ENCODE measurements around the gene TMTC1.
A peak's percentile ranks its signal among the peaks of the same experiment; 100 is the strongest.
"Not testable (repeated sequence)": the region's sequence is repeated elsewhere in the genome, so short reads cannot be mapped to it uniquely, and the experiment has no call there.

Gene TMTC1

DNA sequence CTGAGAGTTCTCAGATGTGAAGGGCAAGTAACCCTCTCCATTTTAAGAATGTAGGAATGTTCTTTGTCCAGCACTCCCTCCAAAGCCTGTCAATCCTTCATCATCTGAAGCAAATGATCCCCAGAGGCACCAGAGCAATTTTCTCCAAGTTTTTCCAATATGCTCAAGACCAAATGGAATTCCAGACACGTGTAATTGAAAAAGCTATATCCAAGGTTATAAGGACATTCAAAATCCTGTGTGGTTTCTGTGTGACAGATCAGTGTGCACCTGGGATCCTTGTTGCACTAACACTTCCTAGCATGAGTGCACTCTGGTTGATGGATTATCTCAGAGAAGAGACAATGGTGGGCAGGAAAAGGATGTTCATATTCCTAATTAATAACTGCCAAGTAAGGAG is 220.7 kb downstream of the TMTC1 start:
- no peak for DNase-seq

DNA sequence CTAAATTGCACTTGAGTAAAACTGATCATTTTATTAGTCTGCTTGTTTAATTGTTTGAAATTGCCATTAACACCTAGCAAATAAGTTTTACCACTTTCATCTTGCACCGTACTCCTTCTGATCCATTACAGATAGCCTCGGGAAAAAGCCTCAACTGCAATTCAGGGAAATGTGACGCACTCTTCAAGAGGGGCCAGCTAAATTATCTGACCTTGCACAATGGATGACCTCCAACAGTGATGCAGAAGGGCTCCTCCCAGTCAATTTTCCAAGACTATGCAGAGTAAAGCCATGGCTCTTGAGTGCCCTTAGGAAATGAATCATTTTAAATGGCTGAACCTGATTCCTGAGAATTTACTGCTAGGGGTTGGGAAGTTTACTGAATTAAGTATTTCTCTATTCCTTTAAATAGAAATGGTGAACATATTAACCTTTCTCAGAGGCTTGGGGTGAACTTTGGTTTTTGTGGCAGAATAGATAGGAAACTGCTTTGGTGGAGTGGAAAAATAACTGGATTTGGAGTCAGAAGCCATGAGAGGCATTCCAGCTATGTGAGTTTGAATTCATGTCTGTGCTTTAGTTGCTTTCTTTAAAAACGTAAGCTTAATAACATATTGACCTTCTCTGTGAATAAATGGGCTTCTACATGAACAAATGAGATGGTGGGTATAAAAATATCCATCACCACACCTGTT is 221.5 kb downstream of the TMTC1 start:
- DNase-seq, result no peak

GRCh38 chr12:29561664-29562071 is 222.1 kb downstream of the TMTC1 start:
- DNase-seq, result no peak

- no peak for DNase-seq
Measured at GRCh38 chr12:29559198-29559597, 224.5 kb downstream of the TMTC1 start.

- DNase-seq, result no peak
Measured at GRCh38 chr12:29556363-29556762, 227.4 kb downstream of the TMTC1 start.

GRCh38 chr12:29555451-29555850 is 228.3 kb downstream of the TMTC1 start:
- not testable (repeated sequence) for DNase-seq

GRCh38 chr12:29552994-29553748 is 230.6 kb downstream of the TMTC1 start:
- DNase-seq, result no peak

GRCh38 chr12:29552324-29552927 is 231.3 kb downstream of the TMTC1 start:
- DNase-seq, result peak; percentile 32

GRCh38 chr12:29551812-29552211 is 231.9 kb downstream of the TMTC1 start:
- no peak for DNase-seq

DNA sequence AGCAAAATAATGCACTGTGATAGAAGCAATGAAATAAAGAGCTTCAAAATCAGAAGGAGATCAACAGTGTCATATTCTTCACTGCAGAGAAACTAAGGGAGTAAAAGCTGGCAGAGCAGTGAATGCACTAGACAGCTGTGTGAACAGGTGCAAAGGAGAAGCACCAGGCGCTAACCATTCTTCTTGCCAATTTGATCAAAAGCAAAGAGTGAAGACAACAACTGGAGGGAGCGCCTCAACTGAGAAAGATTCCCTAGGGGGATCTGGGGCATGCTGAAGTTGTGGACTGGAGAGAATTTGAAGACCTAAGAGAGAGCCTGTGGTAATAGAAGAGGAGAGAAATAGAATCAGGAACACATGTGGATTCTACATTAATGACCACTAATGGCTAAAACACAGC is 235.9 kb downstream of the TMTC1 start:
- DNase-seq, result no peak

GRCh38 chr12:29547151-29547632 is 236.6 kb downstream of the TMTC1 start:
- DNase-seq, result no peak

DNA sequence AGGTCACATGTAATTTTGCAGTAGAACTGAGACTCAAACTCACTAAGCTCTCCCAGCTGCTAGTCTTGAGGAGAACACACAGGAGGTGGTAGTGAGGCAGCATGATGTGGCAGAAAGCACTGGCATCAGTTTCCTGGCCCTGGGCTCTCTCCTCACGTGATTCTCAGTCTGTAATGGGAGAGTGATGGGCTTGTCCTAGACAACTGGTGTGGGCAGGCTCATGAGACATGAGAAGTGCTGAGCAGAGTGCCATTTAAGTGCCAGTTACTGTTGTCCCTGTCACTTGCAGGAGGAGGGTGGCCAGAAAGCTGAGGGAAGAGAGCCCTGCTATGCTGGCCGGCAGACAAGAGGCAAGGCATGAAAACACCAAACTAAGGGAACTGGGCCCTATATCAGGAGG is 237.7 kb downstream of the TMTC1 start:
- DNase-seq, result no peak

- no peak for DNase-seq
Measured at GRCh38 chr12:29545102-29545467, 238.7 kb downstream of the TMTC1 start.

GRCh38 chr12:29544428-29545101 is 239.2 kb downstream of the TMTC1 start:
- DNase-seq, result no peak

- no peak for DNase-seq
Measured at GRCh38 chr12:29543036-29543435, 240.7 kb downstream of the TMTC1 start.

GRCh38 chr12:29537298-29537697 is 246.4 kb downstream of the TMTC1 start:
- DNase-seq, result no peak

DNA sequence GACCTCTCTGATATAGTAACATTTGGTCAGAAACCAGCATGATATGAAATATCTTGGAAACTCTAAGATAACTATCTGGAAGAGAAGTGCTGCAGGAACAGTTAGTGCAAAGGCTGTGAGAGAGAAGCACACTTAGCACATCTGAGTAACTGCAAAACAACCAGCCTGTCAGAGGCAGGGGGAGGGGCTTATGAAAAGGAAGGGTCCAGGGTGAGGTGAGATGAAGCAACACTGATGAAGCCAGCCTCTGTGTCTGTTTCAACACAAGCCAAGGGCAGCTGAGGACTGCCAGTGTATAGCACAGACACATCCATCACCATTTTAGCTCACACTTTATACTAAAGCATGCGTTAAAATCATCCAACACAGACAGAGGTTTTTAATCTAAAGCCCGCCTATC is 248.8 kb downstream of the TMTC1 start:
- DNase-seq, result no peak

DNA sequence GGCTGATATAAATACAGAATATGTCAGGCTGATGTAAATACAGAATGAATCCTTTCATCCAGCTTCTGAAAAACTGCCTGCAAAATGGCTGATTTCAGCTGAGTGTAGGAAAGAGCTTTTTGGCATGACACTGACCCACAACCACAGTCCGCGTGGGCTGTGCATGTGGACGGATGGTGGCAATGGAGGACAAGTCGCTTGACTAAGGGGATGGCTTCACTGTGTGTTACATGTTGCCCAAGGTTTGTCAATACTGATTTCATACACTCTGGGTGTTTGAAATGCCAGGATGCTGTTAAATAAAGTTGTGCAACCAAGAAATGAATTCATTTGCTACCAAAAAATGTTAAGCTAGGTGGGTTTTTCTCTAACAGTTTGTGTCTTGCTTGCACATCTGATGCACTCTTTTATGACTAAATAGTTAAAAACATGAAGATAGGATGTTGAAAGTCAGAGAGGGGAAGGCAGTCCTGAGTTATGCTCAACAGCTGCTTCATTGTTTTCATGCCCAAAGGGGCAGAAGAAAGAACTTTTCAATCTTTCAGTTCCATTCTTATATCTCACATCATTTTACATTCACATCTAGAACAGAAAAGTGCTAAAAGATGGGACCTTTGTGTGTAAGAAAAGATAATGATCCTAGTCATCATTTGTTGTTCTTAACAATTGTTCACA is 249.8 kb downstream of the TMTC1 start:
- no peak for DNase-seq

DNA sequence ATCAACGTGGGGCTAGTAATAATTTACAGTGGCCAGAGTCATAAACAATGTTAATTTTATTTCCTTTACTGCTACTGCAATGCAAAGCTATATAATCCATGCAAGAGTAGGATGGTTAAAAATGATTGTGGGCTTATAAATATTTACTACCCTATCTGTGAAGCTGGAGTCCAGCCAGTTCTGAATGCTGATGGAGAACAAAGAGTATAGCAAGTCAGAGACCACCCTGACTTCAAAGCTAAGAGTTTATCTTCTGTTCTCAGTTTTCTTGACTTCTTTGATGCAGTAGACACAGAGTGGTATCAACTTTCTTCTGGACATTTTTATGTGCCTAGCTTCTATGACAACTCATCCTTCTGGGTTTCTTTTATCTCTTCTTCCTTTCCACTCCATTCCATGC is 252.3 kb downstream of the TMTC1 start:
- no peak for DNase-seq

GRCh38 chr12:29530436-29530835 is 253.3 kb downstream of the TMTC1 start:
- no peak for DNase-seq

DNA sequence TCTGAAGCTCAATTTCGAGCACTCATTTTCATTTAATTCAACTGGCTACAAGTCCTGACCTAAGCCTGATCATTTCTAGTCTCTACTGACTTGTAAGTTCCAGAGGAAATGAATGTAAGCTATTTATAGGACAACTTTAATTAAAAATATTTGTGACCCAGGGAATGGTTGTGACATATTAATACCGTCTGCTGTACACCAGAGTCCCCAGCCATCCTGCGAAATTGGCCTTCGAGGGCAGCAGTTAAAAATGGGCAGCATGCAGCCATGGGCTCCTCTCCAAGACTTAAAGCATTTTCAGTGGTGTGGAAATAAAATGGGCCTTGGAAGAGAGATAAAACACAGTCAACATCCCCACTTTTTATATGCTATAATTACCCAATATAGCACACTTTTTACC is 255.6 kb downstream of the TMTC1 start:
- no peak for DNase-seq

- no peak for DNase-seq
Measured at GRCh38 chr12:29521951-29522350, 261.8 kb downstream of the TMTC1 start.

Data from NCI-H510A treated with DMSO at 0.1 percent for 48 hours (cell line).